K562 (cell line): ENCODE results near the gene ST7. TPM values are rescaled to one million over a fixed set of nuclear protein-coding genes. Genes with fewer than 3 reads are reported as not detected.

Source experiments
- ATAC-seq: fragments of 200-7000 bp; cut with Tn5 transposase; 3 replicates; pipeline ENCODE4 v1.9.1; 2020; ENCODE audit warnings: moderate library complexity
- BruUV-seq: library from RNA; stranded (reverse); fragments of 400-500 nt; replicated peaks from 2 replicates; lab custom pipeline; 2021; lab: Mats Ljungman, UMichigan
- CTCF ChIA-PET: fragments of 300-600 bp; formaldehyde crosslinking; extraction: SDS; loops from one replicate; lab custom pipeline; 2021; ENCODE audit warnings: low intra/inter-chr PET ratio; lab: Yijun Ruan, JAX
- POLR2A ChIA-PET: fragments of 300-600, 350-650 bp; sonication (Branson Sonifier 250); formaldehyde crosslinking; extraction: SDS; loops from one replicate; lab custom pipeline; 2021; ENCODE audit warnings: antibody characterized with exemption, inconsistent platforms; lab: Yijun Ruan, JAX
- DNase-seq, 4 experiments: peaks; one replicate each; pipeline versions ENCODE4 v3.0.0 to v3.0.0-alpha.2; 2011 to 2018; ENCODE audit warnings: low spot score in 3 of 4, mixed read lengths in 3 of 4; ENCODE audit errors: extremely low read depth in 1 of 4
- FAIRE-seq: peaks from 2 replicates; lab custom pipeline; 2011; peaks lifted over from hg19 to GRCh38; lab: Jason Lieb, UNC
- H2AFZ ChIP-seq: 2 replicates; pipeline ENCODE4 v1.6.0; 2011; ENCODE audit warnings: low read depth, low read length, control low read depth, inconsistent platforms
- H3K27ac ChIP-seq: fragments of 200-600 bp; 3 replicates; pipeline ENCODE4 v1.8.0; 2011; ENCODE audit warnings: low read depth, mild to moderate bottlenecking, control low read depth, inconsistent platforms, low read length, moderate library complexity, mixed read lengths; ENCODE audit errors: extremely low read depth
- H3K27me3 ChIP-seq, 2 experiments: fragments of 300-600 bp in 1 of 2; 2 replicates in 1 of 2; 3 replicates in 1 of 2; pipeline versions ENCODE4 v1.6.0 to v1.8.0; 2011; ENCODE audit warnings: inconsistent platforms in 2 of 2, low read length in 2 of 2, mild to moderate bottlenecking in 1 of 2, mixed read lengths in 1 of 2, moderate library complexity in 1 of 2; ENCODE audit not compliant: control insufficient read depth in 2 of 2, insufficient read depth in 2 of 2
- H3K36me3 ChIP-seq: fragments of 300-600 bp; 3 replicates; pipeline ENCODE4 v1.8.0; 2011; ENCODE audit warnings: mild to moderate bottlenecking, low read length, inconsistent platforms; ENCODE audit not compliant: control insufficient read depth, insufficient read depth
- H3K4me1 ChIP-seq, 2 experiments: fragments of 200-600 bp in 1 of 2; replicated peaks in 1 of 2; 2 replicates in 1 of 2; 3 replicates in 1 of 2; pipeline versions ENCODE4 v1.5.1 to v1.8.0; 2011; ENCODE audit warnings: inconsistent platforms in 2 of 2, low read length in 2 of 2, mild to moderate bottlenecking in 1 of 2, mixed read lengths in 1 of 2, moderate library complexity in 1 of 2; ENCODE audit not compliant: control insufficient read depth in 2 of 2, insufficient read depth in 2 of 2
- H3K4me2 ChIP-seq: 2 replicates; pipeline ENCODE4 v1.6.1; 2011; ENCODE audit warnings: low read length, control low read depth, inconsistent platforms, mixed read lengths; ENCODE audit not compliant: insufficient read depth
- H3K4me3 ChIP-seq: fragments of 200-600 bp; sonication (generic), shearing (Covaris generic); 2 replicates; pipeline ENCODE4 v1.5.1; 2016; ENCODE audit warnings: control low read depth, inconsistent platforms
- H3K79me2 ChIP-seq: fragments of 200-600 bp; 3 replicates; pipeline ENCODE4 v1.8.0; 2011; ENCODE audit warnings: low read length, inconsistent platforms; ENCODE audit not compliant: control insufficient read depth, insufficient read depth
- H3K9ac ChIP-seq, 2 experiments: 2 replicates each; pipeline versions ENCODE4 v1.6.0 to v1.6.1; 2011; ENCODE audit warnings: low read depth in 2 of 2, low read length in 2 of 2, control low read depth in 1 of 2, inconsistent platforms in 1 of 2, mild to moderate bottlenecking in 1 of 2, mixed read lengths in 1 of 2; ENCODE audit not compliant: insufficient read depth in 1 of 2
- H3K9me1 ChIP-seq: one replicate; pipeline ENCODE4 v1.6.0; 2011; ENCODE audit warnings: inconsistent platforms, mild to moderate bottlenecking, low read length, moderate library complexity; ENCODE audit not compliant: control insufficient read depth, insufficient read depth
- H3K9me3 ChIP-seq: replicated peaks from 2 replicates; pipeline ENCODE4 v1.5.1; 2011; ENCODE audit warnings: low read depth, low read length, inconsistent platforms; ENCODE audit not compliant: control insufficient read depth, insufficient read depth
- H4K20me1 ChIP-seq: replicated peaks from 2 replicates; pipeline ENCODE4 v1.6.1; 2011; ENCODE audit warnings: low read length, inconsistent platforms, mixed read lengths; ENCODE audit not compliant: control insufficient read depth, insufficient read depth
- ATF3 ChIP-seq, 2 experiments: fragments of 450-650 bp in 1 of 2; sonication (generic) in 1 of 2; formaldehyde crosslinking in 1 of 2; IDR thresholded peaks in 1 of 2; conservative IDR thresholded peaks in 1 of 2; 2 replicates each; pipeline versions ENCODE4 v1.6.1 to v1.8.1; 2016 to 2023; ENCODE audit warnings: mild to moderate bottlenecking in 2 of 2, moderate library complexity in 2 of 2, inconsistent platforms in 1 of 2, missing genetic modification reagents in 1 of 2
- CLOCK ChIP-seq: fragments of 250-450 bp; sonication (Bioruptor Pico); IDR thresholded peaks from 2 replicates; pipeline ENCODE4 v1.4.0; 2020; ENCODE audit warnings: mild to moderate bottlenecking, moderate library complexity, borderline replicate concordance
- WGBS: fragments of 100-300 bp; shearing (Covaris generic); methylation state at CpG from one replicate; pipeline ENCODE4 v1.1.6; 2016; ENCODE audit warnings: low coverage, mixed read lengths; ENCODE audit not compliant: insufficient coverage; ENCODE audit errors: missing lambda C conversion rate; 5-methylcytosine and 5-hydroxymethylcytosine counted together
- in situ Hi-C: fragments of 300-500 bp; cut with MboI; formaldehyde crosslinking; loops from 4 replicates; pipeline ENCODE4 v1.15.0; 2018; ENCODE audit warnings: inconsistent platforms, mixed read lengths
- intact Hi-C: fragments of 100-400 bp; cut with micrococcal nuclease; formaldehyde crosslinking; loops from 2 replicates; pipeline ENCODE4 v1.14.2; 2022
- polyA plus RNA-seq, 8 experiments: library from polyadenylated mRNA; depleted of rRNA in 4 of 8; stranded (reverse) in 5 of 8; unstranded in 3 of 8; fragments of >200 nt; fragmentation: Nextera tagmentation in 2 of 8; fragmentation: Illumina TruSeq in 1 of 8; extraction: Ambion mirVana in 2 of 8; extraction: Trizol in 1 of 8; gene quantifications; 2 replicates each; pipeline versions ENCODE4 v1.2.1 to v1.2.3, GENCODE V29; 2011 to 2014; ENCODE audit warnings: inconsistent platforms in 1 of 8, missing spikeins in 1 of 8
- total RNA-seq, 7 experiments: library from RNA; depleted of rRNA in 6 of 7; stranded (reverse); fragments of >200 nt in 6 of 7; fragmentation: Illumina TruSeq in 2 of 7; extraction: Trizol in 2 of 7; gene quantifications; 2 replicates each; pipeline versions ENCODE4 v1.2.1 to v1.2.3, GENCODE V29; 2011 to 2021; ENCODE audit warnings: low replicate concordance in 1 of 7

The ST7 gene
- total and polyA plus RNA-seq, 9 of the 15 experiments (the other 6 are each of a cell fraction or from before 2014, with no cell fraction given), result 23.9 to 56.3 (median 36.9) TPM

- no peaks in the 10 kb centered on the region for H3K79me2 ChIP-seq
- BruUV-seq, result no TSS peak
- H3K9me1 ChIP-seq, result no peaks in the 10 kb centered on the region
- no peaks in the 10 kb centered on the region for H3K27me3 ChIP-seq
- H3K9ac ChIP-seq, result no peak overlapping the region
- no peak for FAIRE-seq
- POLR2A ChIA-PET, result no interaction called here
- peaks cover 0 to 3% of the 10 kb centered on the region in 2 experiments; a peak in 2 of 5 replicates for H3K4me1 ChIP-seq
- no peaks in the 10 kb centered on the region for H4K20me1 ChIP-seq
- H3K4me2 ChIP-seq, result no peak overlapping the region
- no peak overlapping the region for H3K4me3 ChIP-seq
- no peak for DNase-seq
- no peak for ATAC-seq
- no peak overlapping the region for H2AFZ ChIP-seq
- in situ Hi-C loops (no loop called here), intact Hi-C loops (no loop called here)
- no peak overlapping the region for H3K27ac ChIP-seq
- no peaks in the 10 kb centered on the region for H3K9me3 ChIP-seq
- CTCF ChIA-PET, result interaction anchor here (0.7 kb wide), 1 partner anchor 815 kb away, joined by 3 read pairs; no protein-coding TSS in a partner anchor
- WGBS, result 95% methylated on average over 1 of the region's 1 CpG
- H3K36me3 ChIP-seq, result peaks cover 65% of the 10 kb centered on the region; the same call in 2 of the 3 replicates
- TF ChIP-seq CLOCK (CRISPR knock-in tag), result no peak
- TF ChIP-seq ATF3 (IDR thresholded peaks at IDR 0.05), result no peak
- TF ChIP-seq ATF3 (CRISPR knock-in tag; conservative IDR thresholded peaks at IDR 0.05), result no peak
These were observed 262.7 kb downstream of the ST7 start for GRCh38 chr7:117216010-117216409.
